ENCODE data around the gene SRPK2.
"Not testable (repeated sequence)": the region's sequence is repeated elsewhere in the genome, so short reads cannot be mapped to it uniquely, and the experiment has no call there.

Gene SRPK2

DNA sequence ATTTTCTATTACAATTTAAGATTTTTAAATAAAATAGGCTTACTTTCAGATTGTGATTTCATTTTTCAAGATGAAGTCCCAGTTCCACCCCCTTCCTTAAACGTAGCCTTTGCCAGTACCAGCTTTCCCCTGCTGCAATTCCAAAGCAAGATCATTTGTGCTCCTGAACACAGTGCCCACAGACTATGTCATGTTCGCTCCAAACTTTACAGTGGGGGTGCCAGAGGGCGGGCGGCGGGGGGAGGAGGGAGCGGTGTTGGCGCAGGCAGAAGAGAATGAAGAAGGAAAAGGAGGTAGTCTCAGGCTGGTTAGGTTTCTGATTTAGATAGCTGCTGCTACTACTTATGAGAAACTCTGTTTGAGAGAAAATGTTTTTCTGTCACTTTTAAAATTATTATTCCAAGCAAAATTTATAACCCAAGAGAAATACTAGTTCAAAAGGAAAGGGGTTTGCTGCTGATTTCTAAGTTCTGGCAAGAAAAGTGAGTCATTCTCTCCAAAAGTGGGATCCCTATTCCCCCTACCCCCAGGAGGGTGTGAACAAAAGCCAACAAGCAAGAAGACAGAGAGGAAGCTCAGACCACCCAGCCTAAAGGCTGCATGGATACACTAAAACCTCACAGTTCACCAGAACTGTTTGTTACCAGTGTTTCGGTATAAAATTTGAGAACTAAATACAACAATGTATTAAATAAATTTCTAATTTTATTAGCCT, 109.6 kb downstream of the SRPK2 start:
- no peak overlapping the region for H3K4me3 ChIP-seq
- no peak overlapping the region for H3K27ac ChIP-seq

DNA sequence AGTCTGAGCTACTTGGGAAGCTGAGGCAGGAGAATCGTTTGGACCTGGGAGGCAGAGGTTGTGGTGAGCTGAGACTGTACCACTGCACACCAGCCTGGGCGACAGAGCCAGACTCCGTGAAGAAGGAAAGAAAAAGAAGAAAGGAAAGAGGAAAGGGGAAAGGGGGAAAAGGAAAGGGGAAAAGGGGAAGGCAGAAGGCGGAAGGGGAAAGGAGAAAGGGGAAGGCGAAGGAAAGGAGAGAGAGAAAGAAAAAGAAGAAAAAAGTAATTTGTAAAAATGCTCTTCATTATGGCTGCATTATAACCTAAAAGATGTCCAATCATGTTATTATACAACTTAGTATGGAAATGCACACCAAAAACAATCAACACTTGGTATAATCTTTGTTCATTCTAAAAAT, 110.2 kb downstream of the SRPK2 start:
- no peak overlapping the region for H3K27ac ChIP-seq
- H3K4me3 ChIP-seq, result no peak overlapping the region

DNA sequence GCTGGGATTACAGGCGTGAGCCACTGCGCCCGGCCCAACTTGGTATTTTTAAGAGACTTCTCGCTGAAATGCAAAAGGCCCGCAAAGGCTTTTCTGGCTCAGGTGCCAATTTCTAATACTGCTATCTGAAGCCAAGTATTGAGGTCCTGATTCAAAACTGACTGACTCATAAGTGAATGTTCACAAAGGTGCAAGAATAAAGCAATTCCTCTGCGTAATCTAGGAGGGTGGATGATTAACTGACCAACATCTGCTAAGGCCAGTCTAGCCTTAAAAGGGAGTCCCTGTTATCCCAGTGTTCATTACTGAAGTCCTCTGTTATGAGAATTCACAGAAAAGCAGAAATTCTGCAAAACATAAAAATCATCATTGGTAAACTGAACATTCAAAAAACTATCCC, 111.4 kb downstream of the SRPK2 start:
- Histone ChIP-seq H3K4me3 (no peak overlapping the region), H3K27ac (no peak overlapping the region)

DNA sequence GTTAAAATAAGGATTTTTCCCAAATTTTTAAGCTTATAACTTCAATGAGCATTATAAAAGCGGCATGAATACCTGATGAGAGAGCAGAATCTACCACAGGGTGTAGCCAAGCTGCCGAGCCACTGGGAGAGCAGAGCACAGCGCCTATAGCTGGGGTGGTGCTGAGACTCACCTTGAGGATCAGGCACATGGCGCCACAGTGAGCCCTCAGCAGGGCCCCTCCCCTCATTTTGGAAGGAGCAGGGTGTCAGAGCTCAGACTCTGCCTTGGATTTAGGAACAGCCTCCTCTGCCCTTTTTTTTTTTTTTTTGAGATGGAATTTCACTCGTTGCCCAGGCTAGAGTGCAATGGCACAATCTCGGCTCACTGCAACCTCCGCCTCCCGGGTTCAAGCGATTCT, 118.6 kb downstream of the SRPK2 start:
- Histone ChIP-seq H3K27ac (peak overlapping the region in 10 of 21 experiments; percentile 15 to 90 (median 76)), H3K4me3 (no peak overlapping the region)

DNA sequence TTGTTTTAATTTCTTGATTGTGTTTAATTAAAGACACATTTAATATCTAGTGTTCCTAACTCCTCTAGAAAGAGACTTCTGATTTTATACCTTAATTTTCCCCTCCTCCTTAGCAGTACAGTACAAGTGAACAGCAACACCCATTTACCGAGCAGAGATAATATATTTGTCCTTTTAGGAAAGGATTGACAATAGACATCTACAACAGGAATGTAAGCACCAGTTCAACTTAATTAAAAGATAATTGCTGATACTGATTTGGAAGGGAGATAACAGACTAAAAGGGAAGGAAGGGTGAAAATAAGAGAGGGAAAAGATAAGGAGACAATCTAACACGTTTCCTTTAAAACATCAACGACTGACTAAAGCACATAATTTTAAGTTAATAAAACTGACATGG, 119.3 kb downstream of the SRPK2 start:
- peak overlapping the region in 20 of 21 experiments; percentile 60 to 90 (median 77) for H3K27ac ChIP-seq
- H3K4me3 ChIP-seq, result peak overlapping the region; percentile 23 to 51 (median 31)

DNA sequence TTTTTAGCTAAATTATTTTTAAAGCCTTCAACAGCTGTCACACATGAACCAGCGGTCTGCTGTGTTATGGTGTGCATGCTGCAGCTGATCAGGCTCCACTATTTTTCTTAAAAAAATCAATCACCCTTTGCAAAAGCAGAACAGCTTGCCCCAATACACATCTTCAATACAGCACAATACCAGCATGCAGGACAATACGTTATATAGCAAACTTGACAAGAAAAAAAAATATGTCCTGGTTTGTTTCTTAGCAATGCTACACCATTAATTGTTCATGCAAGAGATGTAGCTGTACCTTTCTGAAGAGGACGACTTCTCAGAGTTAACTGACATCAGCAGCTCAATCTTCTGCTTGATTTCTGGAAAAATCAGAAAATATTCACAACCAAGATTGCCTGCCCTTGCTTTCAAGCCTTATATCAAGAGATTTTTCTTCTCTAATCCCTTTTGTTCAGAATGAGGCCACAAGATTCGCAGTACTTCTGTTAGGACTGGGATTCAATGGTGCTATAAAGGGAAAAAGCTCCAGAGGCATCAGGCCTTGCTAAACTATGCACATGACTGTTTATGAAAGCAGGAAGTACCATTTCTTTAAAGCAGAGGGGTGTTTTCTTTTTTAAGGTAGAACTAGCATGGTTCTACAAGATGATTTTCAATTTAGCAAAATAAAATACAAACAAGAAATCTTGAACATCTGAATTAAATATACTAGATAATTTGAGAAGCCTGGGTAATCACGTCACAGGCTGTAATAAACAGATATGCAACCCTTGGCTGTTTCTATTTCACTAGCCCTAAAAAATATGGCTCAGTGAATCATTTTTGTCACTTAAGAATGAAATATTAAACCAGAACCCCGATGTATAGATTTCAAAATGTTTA, 120.0 kb downstream of the SRPK2 start:
- Histone ChIP-seq H3K4me3 (peak overlapping the region; percentile 23 to 51 (median 31)), H3K27ac (peak overlapping the region in 20 of 21 experiments; percentile 60 to 90 (median 77))

DNA sequence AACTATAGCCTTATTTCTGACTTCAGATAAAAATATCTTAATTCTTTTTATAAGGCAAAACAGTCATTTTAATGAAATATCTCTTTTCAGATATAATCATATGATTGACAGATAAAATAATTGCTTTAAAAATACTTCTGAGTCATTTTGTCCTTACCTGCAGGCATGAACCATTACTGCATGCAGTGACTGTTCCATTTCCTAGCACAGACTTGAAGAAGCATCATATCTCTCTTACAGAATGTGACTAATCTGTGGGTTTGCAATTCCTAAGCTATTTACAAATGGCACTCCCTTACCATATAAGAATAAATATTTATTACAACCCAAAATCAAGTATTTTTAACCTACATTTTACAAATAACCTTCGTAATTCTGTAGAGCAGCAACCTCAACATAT, 120.7 kb downstream of the SRPK2 start:
- peak overlapping the region; percentile 23 to 51 (median 31) for H3K4me3 ChIP-seq
- peak overlapping the region in 19 of 21 experiments; percentile 64 to 90 (median 78) for H3K27ac ChIP-seq

DNA sequence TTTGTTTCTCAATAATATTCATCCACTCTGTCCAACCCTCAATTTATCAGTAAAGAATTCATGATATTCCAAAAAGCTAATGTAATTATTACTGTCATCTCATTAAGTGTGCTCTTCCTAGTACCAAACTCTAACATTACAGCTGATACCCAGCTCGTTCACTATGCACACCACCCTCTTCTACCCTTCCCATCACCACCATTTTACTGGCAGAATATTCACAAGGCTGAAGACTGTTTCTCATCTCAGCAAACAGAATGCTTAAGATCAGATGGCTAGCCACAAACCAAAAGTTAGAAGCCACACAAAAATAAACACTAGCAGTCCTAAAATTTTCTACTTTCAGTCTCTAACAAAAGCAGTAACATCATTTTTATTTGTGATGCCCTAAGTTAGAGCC, 121.5 kb downstream of the SRPK2 start:
- Histone ChIP-seq H3K27ac (peak overlapping the region in 11 of 21 experiments; percentile 9 to 90 (median 74)), H3K4me3 (peak overlapping the region in 5 of 7 experiments; percentile 28 to 51 (median 31))

DNA sequence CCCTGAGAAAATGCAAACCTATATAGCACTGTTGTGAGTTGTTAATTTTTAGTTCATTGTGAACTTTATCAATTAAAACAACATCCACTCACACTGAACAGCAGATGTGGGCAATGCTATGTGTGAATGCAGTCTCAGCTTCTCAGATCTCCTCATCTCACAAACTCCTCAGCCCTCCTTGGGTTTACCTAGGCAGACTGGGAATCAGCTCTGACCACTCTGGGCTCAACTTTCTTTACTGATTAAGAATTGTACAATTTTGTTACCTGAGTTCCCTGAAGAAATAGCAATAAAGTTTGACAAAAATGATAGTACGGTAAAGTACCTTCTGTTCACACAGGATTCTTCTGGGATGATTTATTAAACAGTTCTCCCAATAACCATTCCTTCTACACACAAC, 124.0 kb downstream of the SRPK2 start:
- H3K4me3 ChIP-seq, result no peak overlapping the region
- no peak overlapping the region for H3K27ac ChIP-seq

DNA sequence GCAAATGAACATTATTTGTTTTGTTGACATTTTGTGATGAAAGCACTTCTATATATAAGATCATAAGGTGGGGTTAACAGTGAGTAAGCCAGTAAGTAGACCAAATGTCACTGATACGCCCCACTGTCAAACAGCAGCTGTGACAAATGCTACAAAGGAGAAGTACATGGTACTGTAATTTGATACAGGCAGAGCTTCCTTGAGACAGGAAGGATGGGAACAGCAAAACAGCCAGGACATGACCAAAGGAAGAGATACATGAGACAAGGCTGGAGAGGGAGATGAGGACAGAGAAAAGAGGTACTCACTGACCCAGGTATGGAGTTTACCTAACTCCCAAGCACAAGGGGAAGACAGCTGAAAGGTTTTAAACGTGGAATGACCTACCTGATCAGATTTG, 127.0 kb downstream of the SRPK2 start:
- Histone ChIP-seq H3K27ac (no peak overlapping the region), H3K4me3 (no peak overlapping the region)

DNA sequence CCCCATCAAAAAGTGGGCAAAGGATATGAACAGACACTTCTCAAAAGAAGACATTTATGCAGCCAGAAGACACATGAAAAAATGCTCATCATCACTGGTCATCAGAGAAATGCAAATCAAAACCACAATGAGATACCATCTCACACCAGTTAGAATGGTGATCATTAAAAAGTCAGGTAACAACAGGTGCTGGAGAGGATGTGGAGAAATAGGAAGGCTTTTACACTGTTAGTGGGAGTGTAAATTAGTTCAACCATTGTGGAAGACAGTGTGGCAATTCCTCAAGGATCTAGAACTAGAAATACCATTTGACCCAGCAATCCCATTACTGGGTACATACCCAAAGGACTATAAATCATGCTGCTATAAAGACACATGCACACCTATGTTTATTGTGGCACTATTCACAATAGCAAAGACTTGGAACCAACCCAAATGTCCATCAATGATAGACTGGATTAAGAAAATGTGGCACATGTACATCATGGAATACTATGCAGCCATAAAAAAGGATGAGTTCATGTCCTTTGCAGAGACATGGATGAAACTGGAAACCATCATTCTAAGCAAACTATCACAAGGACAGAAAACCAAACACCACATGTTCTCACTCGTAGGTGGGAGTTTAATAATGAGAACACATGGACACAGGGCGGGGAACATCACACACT, 128.4 kb downstream of the SRPK2 start:
- H3K4me3 ChIP-seq, H3K27ac ChIP-seq: not testable (repeated sequence)

DNA sequence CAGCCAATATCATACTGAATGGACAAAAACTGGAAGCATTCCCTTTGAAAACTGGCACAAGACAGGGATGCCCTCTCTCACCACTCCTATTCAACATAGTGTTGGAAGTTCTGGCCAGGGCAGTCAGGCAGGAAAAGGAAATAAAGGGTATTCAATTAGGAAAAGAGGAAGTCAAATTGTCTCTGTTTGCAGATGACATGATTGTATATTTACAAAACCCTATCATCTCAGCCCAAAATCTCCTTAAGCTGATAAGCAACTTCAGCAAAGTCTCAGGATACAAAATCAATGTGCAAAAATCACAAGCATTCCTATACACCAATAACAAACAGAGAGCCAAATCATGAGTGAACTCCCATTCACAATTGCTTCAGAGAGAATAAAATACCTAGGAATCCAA, 129.8 kb downstream of the SRPK2 start:
- not testable (repeated sequence) for H3K27ac ChIP-seq, H3K4me3 ChIP-seq

DNA sequence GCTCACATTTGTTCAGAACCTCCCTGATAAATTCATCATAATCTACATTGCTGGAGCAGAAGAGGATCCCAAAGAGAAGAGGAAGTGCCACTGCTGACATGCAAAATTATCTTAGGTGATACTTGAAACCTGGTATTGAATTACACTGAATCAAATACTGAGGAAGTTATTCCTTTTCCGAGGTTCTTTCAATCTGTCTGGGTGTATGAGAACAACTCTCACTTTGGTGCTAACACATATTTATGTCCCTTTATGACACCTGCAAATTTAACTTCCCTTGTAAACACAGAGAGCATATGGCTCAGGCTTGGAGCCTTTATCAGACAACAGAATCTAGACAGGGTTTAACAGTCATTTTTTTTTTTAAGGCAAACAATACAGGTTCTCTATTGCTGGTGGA, 131.4 kb downstream of the SRPK2 start:
- Histone ChIP-seq H3K27ac (no peak overlapping the region), H3K4me3 (no peak overlapping the region)

DNA sequence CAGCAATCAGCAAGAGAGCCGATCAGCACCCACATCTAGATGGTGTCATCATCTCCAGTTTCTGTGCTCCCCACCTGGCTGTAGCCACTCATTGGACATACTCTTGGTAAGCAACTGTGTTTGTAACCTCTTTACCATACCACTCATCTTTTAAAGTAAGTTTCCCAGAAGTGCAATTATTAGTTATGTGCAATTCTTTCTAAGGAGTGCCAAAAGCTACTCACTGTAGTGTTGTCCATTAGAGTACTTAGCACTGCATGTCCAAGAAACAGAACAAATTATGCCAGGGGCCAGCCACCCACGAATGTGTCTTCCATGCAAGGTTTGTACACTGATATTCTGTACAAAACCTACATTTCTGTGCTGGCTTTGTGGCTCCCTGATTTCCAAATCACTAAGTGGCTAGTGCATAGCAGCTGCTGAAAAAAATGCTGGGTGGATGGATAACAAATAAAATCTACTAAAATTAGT, 131.9 kb downstream of the SRPK2 start:
- no peak overlapping the region for H3K4me3 ChIP-seq
- peak overlapping the region in 1 of 21 experiments; percentile 15 for H3K27ac ChIP-seq

DNA sequence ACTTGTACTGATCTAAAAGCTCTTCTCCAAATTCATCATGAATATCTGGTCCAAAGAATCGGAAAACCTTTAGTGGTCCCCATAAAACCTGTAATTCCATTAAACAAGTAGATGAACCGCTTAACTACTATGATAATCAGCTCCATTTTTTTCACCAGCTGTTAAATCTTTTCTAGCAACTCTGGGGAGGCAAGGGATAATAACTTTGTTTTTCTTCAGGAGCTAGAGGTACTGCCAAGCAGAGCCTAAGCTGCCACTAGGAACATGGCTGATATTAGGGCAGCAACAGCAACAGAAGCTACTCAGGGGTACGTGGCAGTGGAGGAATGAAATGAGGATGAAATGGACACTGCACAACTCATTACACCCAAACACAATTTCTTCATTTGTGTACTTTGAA, 138.0 kb downstream of the SRPK2 start:
- H3K4me3 ChIP-seq, result no peak overlapping the region
- H3K27ac ChIP-seq, result no peak overlapping the region

DNA sequence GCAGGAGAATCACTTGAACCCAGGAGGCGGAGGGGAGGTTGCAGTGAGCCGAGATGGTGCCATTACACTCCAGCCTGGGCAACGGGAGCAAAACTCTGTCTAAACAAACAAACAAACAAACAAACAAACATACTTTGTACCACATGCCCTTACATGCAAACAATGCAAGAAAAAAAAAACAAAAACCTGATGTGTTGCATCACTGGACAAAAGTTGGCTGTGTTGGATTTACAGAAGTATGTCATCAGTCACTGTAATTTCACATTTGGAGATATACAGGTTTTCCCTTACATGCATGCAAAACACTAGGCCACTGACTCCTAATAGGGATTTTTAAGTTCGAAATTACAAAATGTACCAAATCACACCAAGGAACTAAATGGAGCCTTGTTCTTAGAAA, 138.5 kb downstream of the SRPK2 start:
- Histone ChIP-seq H3K27ac (no peak overlapping the region), H3K4me3 (no peak overlapping the region)

DNA sequence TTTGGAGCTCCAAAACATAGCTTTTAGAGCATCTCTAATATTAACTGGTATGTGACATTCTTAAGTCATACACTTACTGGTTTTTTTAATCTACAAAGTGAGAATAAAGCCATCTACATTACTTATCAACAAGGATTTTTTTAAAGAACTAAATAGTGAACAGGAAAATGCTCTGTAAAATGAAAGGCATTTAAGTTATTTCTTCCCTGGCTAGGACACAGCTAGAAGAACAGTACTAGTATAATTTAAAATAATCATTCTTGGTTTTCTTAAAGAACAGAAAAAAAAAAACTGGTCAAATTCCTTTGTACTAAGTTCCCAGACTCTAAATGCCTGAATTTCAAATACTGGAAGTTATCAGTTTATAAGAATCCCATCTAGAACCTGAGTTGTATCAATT, 139.5 kb downstream of the SRPK2 start:
- Histone ChIP-seq H3K27ac (no peak overlapping the region), H3K4me3 (no peak overlapping the region)

DNA sequence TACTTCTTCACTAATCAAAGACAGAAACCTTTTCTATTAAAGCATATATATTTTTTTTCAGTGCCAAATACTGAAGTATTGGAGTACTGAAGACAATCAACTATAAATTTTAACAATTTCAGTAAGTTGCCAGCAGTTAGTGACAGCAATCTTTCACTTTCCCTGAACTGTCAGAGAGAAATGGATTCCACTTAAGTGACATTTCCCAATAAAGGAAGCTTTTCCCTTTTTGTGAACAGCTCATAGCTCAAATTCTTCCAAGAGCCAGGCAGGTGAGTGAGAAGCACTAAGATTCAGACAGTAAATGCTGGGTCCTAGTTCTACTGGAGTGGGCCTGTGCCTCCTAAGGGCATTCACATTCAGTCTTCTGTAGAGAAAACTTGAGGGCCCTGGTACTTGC, 142.0 kb downstream of the SRPK2 start:
- no peak overlapping the region for H3K27ac ChIP-seq

DNA sequence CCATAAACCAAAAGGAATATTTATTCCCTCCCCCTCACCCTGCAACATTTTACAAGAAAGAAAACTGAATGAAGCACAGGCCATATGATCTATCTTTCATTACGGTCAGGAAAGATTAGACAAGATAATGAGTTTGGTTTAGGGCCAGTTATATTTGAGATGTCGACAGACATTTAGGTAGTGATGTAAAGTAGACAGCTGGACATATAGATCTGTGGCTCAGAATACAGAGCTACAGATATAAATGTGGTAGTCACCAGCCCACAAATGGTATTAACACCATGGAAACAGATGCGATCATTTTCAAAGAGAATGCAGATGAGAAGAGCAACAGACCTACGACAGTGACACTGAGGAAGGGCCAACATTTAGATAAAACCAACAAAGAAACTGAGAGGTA, 142.5 kb downstream of the SRPK2 start:
- Histone ChIP-seq H3K27ac (no peak overlapping the region), H3K4me3 (no peak overlapping the region)

More for the DNA sequence above, 142.0 kb downstream of the SRPK2 start:
- no peak overlapping the region for H3K4me3 ChIP-seq

DNA sequence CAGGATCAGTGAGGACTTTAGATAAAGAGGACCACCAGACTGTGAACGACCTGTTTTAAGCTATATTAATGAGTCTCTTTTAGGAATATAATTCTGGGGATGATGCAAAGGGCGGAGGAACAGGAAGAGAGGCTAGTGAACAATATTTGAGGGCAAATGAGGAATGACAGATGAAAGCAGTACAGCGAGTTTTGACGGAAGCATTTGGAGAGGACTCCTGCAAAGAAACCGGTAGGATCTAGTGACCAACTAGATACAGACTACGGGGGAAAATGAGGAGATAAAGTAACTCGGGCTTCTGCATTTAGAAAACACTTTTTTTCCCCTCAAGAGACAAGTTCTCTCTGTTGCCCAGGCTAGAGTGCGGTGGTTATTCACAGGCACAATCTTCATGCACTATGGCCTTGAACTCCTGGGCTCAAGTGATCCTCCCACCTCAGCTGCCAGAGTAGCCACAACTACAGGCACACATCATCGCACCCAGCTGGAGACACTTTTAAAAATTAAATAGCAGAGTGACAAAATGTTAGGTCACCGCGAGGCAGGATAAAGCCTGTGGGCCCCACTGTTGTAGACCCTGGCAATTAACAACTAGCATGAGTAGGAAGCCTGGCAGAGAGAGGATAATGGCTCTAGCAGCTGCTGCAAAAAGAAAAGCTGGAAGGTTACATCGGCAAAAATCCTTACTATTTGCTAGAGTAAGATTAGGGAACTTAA, 143.2 kb downstream of the SRPK2 start:
- no peak overlapping the region for H3K4me3 ChIP-seq
- H3K27ac ChIP-seq, result no peak overlapping the region

Data from skin epidermis (tissue), 12 donors.